Uterus (tissue), 4 donors: Measurements from ENCODE around the gene OR6K2. TPM values are rescaled to one million over a fixed set of nuclear protein-coding genes. Genes with fewer than 3 reads are reported as not detected.

Experiments
- DNase-seq, 2 donors: peaks; one replicate each; pipeline ENCODE4 v3.0.0-alpha.2; 2019 to 2020
- H3K27ac ChIP-seq, 2 donors: fragments of 200-600 bp; sonication (generic); 1 replicate in 1 of 2; 2 replicates in 1 of 2; pipeline ENCODE4 v1.5.1; 2016 to 2018
- H3K27me3 ChIP-seq, 2 donors: fragments of 200-600 bp; sonication (generic); one replicate each; pipeline ENCODE4 v1.5.1; 2018 to 2019; ENCODE audit warnings: control low read depth in 1 of 2
- H3K36me3 ChIP-seq, 2 donors: fragments of 200-600 bp; sonication (generic); one replicate each; pipeline ENCODE4 v1.5.1; 2019; ENCODE audit warnings: control low read depth in 1 of 2
- H3K4me1 ChIP-seq, 2 donors: fragments of 200-600 bp; sonication (generic); one replicate each; pipeline ENCODE4 v1.5.1; 2018 to 2019; ENCODE audit warnings: control low read depth in 1 of 2
- H3K4me3 ChIP-seq, 2 donors: fragments of 200-600 bp; sonication (generic); 1 replicate in 1 of 2; 2 replicates in 1 of 2; pipeline ENCODE4 v1.5.1; 2018 to 2019; ENCODE audit warnings: mild to moderate bottlenecking in 1 of 2
- H3K9me3 ChIP-seq, 2 donors: fragments of 200-600 bp; sonication (generic); one replicate each; pipeline ENCODE4 v1.5.1; 2019; ENCODE audit warnings: control low read depth in 1 of 2
- POLR2A ChIP-seq, 2 donors: fragments of 450-650 bp; IDR thresholded peaks; one replicate each; pipeline ENCODE4 v1.6.1; 2016; ENCODE audit warnings: antibody characterized with exemption in 2 of 2, mild to moderate bottlenecking in 1 of 2, moderate library complexity in 1 of 2
- intact Hi-C: fragments of 100-400 bp; cut with DNase I; formaldehyde crosslinking; loops from one replicate; pipeline ENCODE4 v1.15.1; 2023; ENCODE audit warnings: low total_unique reads
- total RNA-seq, 4 donors: library from RNA; depleted of rRNA in 3 of 4; stranded (reverse); fragments of >200 nt in 3 of 4; gene quantifications; one replicate each; pipeline versions ENCODE4 v1.1.0 to v1.2.4, GENCODE V29; 2014 to 2023
- TF ChIP-seq, protein P1 (sequence below), 4 experiments: fragments of 200-600 bp in 2 of 4; fragments of 450-650 bp in 2 of 4; sonication (generic) in 2 of 4; IDR thresholded peaks; one replicate each; pipeline ENCODE4 v1.5.1; 2016 to 2019; ENCODE audit warnings: antibody characterized with exemption in 4 of 4, mild to moderate bottlenecking in 2 of 4, moderate library complexity in 1 of 4
- donor health status: DM: yes; HTN: yes; CAD: no.

Gene OR6K2
- total RNA-seq, 4 donors from 2014 or later = not detected

DNA sequence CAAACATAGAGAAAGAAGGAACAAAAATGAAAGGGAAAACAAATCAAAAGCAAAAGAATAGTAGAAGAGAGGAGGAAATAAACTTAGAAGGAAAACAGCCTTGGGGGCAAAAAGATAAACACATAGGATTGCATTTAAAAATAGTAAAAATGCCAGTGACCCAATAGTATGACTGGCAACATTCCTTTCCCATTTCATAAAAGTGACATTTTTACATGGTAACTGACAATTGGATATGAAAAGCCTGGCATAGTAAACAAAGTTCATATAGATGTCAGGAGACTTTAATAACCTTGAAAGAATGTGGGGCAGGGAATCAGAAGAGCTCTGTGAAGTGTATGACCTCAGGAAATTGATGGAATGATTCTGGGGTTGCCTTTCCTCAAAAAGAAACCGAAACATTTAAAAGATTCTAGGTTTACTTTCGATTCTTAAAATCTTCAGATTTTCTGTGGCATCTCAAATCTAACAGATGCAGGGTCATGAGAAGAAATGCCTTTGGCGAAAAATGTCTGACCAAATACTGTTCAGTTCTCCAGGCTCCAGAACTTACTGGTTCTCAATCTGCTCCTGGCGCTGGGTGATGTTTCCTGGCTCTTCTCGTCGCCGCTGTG is 47.6 kb downstream of the OR6K2 start:
- H3K36me3 ChIP-seq = no peaks in the 10 kb centered on the region
- H3K27me3 ChIP-seq = no peaks in the 10 kb centered on the region
- no peak overlapping the region for H3K27ac ChIP-seq
- intact Hi-C loops = no loop called here
- H3K9me3 ChIP-seq = no peaks in the 10 kb centered on the region
- H3K4me1 ChIP-seq = no peaks in the 10 kb centered on the region
- no peak for DNase-seq
- H3K4me3 ChIP-seq = no peak overlapping the region
- TF ChIP-seq POLR2A (IDR thresholded peaks at IDR 0.05) = no peak
- TF ChIP-seq, protein P1, sequence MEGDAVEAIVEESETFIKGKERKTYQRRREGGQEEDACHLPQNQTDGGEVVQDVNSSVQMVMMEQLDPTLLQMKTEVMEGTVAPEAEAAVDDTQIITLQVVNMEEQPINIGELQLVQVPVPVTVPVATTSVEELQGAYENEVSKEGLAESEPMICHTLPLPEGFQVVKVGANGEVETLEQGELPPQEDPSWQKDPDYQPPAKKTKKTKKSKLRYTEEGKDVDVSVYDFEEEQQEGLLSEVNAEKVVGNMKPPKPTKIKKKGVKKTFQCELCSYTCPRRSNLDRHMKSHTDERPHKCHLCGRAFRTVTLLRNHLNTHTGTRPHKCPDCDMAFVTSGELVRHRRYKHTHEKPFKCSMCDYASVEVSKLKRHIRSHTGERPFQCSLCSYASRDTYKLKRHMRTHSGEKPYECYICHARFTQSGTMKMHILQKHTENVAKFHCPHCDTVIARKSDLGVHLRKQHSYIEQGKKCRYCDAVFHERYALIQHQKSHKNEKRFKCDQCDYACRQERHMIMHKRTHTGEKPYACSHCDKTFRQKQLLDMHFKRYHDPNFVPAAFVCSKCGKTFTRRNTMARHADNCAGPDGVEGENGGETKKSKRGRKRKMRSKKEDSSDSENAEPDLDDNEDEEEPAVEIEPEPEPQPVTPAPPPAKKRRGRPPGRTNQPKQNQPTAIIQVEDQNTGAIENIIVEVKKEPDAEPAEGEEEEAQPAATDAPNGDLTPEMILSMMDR (IDR thresholded peaks at IDR 0.05) = no peak

Other genes starting within 250 kb of the OR6K2 start
- not detected for gene OR10K1, start 238.8 kb downstream of the OR6K2 start, total RNA-seq
- not detected for gene OR10R2, start 228.4 kb downstream of the OR6K2 start, total RNA-seq
- under 1 TPM in 1 of 4 donors, not detected in 3; 0.07 TPM for gene OR6Y1, start 146.2 kb downstream of the OR6K2 start, total RNA-seq
- gene OR6P1, start 130.1 kb downstream of the OR6K2 start, total RNA-seq = not detected
- not detected for gene OR10X1, start 120.8 kb downstream of the OR6K2 start, total RNA-seq
- gene OR10Z1, start 95.4 kb downstream of the OR6K2 start, total RNA-seq = not detected
- gene SPTA1, start 13.9 kb downstream of the OR6K2 start, total RNA-seq = 1 to 10 TPM in 1 of 4 donors, not detected in 3; 5.9 TPM
- not detected for gene OR6K3, start 20.1 kb upstream of the OR6K2 start, total RNA-seq
- gene OR6K6, start 54.1 kb upstream of the OR6K2 start, total RNA-seq = not detected
- gene OR6N1, start 71.5 kb upstream of the OR6K2 start, total RNA-seq = not detected
- gene OR6N2, start 80.6 kb upstream of the OR6K2 start, total RNA-seq = not detected
- gene MNDA, start 130.7 kb upstream of the OR6K2 start, total RNA-seq = 10 to 100 TPM in 1 of 4 donors, 1 to 10 TPM in 2, not detected in 1; 1.6 to 12.6 (median 6.9) TPM
- 1 to 10 TPM in 1 of 4 donors, under 1 TPM in 1, not detected in 2; 0.46 to 5.6 TPM for gene PYHIN1, start 230.9 kb upstream of the OR6K2 start, total RNA-seq